Urothelium cell line (cell line): Measurements from ENCODE around the gene ADSS1.

Experiments used
- DNase-seq: peaks from one replicate; pipeline ENCODE4 v3.0.0; 2011; ENCODE audit warnings: low spot score, mixed read lengths
- FAIRE-seq: peaks from 2 replicates; lab custom pipeline; 2011; peaks lifted over from hg19 to GRCh38; lab: Jason Lieb, UNC

ADSS1 gene

GRCh38 chr14:104686624-104687517 lies 37.2 kb upstream of the ADSS1 start:
- FAIRE-seq, result no peak
- no peak for DNase-seq

DNA sequence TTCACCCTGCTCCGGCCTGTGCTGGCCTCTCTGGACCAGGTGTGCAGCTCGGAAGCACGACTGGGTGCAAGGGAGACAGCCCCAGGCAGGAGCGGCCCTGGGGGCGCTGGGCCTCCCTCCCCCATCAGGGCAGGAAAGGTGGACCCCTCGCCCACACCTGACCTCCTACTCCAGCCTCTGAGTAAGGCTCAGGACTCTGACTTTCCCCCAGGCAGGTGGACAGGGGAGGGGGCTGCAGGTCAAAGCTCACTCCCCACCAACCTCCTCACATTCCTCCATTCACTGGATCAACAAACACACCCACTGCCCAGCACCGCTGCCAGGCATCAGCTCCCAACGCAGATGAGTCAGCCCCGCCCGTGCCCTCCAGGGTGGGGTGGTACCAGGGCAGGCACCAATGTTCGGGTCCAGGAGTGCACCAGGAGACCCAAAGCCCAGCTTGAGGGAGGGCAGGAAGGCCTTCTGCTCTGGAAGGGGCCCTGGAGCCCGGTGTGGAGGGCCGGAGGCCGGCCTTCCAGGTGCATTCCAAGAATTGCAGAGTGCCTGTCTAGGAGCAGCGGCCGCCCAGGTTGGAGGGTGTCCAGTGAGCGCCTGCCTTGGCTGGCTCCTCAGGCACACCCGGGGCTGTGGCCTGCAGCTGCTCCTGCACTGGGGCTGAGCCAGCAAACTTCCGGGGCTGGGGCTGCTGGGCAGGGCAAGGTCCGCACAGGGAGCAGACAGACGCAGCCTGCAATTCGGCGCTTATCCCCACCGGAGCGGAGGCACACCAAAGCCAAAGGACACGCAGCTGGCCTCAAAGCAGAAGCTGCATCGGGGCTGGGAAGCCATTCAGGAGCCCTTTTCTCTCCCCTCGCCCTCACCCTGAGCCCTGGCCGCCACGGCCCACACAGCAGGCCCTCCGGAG lies 36.2 kb upstream of the ADSS1 start:
- peak; percentile 46 for FAIRE-seq
- peak; percentile 86 for DNase-seq

DNA sequence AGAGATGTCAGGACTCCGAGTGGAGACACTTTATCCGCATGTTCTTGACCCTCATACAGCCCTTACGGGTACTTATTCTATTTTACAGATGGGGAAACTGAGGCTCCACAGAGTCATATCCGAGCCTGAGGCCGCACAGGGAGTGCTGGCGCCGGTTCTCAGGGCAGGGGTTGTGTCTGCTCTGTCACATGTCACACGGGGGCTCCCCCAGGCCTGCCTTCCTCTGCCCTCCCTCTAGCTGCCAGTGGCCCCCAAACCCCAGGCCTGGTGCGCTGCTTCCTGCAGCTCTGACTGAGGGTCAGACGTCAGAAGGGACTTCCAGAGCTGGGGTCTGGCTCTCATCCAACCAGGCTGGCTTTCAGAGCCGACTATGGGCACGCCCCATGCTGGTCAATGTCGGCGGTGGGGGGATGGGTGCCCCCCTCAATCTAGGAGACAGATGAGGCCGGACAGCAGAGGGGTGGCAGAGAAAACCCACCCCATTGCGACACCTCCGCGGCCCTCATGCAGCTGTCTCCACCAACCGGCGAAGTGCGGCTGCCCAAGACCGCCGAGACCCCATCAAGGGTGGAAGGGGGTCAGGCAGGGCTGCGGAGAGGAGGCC lies 35.4 kb upstream of the ADSS1 start:
- DNase-seq (no peak), FAIRE-seq (no peak)

GRCh38 chr14:104689109-104689880 lies 34.7 kb upstream of the ADSS1 start, which contains the start of gene INF2:
Gene INF2 (plus strand): TSS chr14:104689618. CDS start chr14:104701366, 11,748 bp downstream.
- FAIRE-seq (no peak), DNase-seq (peak; percentile 81)

DNA sequence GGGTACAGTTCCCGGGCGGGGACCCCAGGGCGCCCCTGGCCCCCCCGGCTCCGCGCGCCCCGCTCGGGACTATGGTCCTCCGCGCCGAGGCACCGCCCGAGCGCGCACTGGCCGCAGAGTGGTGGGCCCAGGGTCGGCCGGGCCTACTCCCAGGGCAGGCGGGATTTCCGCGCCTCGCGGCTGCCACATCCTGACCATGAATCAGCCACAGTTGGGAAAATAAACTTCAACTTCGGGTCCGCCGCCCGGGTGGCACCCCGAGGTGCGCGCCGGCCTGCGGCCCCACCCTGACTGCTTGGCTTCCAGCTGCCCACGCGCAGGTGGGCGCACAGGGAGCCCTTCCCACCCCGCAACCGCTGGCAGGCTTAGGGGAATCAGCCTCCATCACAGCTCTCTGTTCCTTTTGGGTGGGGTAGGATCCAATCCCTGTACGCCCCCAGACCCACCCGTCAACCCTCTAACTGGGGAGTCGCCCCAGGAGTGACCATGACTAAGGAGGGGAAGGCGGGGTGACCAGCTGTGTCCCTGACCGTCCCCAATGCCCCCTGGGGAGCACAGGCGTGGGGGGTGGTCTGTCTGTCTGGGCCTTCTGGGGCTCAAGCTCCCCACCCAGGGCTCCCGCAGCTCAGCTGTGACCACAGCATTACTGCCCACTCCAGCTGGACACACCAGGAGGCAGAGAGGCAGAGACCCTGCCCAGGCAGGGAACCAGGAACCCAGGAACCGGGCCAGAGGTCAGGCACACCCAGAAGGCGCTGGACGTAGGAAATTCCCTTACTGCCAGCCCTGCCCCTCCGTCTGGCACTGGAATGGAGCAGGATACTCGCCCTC lies 33.9 kb upstream of the ADSS1 start:
- FAIRE-seq, result no peak

DNA sequence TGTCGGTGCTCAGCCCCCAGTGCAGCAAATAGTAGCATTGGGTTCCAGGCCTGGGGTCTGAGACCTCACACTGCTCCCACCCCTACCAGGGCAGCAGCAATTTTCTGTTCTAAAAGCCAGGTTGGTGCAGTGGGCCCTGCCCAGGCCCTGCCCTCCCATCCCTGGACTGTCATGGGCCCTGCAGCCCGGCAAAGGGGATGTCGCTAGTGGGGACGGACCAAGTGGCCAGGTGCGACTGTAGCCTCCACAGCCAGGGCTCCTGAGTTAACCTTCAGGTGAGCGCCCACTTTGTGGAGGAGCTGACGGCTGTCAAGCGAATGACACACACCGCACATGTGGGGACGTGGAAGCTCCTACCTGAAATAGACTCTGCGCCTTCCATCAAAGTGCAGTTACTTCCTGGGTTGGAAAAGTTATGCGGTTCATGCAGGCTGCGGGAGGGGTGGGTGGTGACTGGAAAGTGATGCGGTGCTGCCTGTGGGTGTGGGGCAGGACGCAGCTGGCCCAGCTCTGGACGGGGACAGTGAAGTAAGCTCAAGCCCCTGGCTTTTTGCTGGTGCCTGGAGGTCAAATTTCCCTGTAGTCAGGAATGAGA lies 33.1 kb upstream of the ADSS1 start:
- DNase-seq (no peak), FAIRE-seq (no peak)

More for the DNA sequence above, 33.9 kb upstream of the ADSS1 start:
- no peak for DNase-seq

GRCh38 chr14:104691546-104692260 lies 32.3 kb upstream of the ADSS1 start:
- no peak for FAIRE-seq
- no peak for DNase-seq

GRCh38 chr14:104692261-104692938 lies 31.6 kb upstream of the ADSS1 start:
- DNase-seq (no peak), FAIRE-seq (no peak)

DNA sequence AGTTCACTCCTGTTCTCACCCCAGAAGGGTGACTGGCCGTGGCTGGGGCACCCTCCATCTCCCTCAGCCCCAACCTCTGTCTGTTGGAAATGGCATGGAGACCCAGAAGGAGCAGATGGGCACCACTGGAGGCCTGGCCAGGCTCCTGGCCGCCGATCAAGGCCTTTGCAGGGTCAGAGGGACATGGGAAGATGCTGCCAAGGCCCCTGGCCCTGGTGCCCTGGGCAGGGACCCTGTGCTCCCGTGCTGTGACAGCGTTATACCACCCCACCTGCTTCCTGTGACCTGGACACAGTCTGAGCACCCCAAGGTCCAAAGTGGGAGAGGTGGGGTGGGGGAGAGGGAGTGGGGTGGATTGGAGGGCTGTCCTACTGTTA lies 31.1 kb upstream of the ADSS1 start:
- FAIRE-seq (no peak), DNase-seq (no peak)

- FAIRE-seq (no peak), DNase-seq (no peak)
Measured at GRCh38 chr14:104693482-104694431, 30.3 kb upstream of the ADSS1 start.

DNA sequence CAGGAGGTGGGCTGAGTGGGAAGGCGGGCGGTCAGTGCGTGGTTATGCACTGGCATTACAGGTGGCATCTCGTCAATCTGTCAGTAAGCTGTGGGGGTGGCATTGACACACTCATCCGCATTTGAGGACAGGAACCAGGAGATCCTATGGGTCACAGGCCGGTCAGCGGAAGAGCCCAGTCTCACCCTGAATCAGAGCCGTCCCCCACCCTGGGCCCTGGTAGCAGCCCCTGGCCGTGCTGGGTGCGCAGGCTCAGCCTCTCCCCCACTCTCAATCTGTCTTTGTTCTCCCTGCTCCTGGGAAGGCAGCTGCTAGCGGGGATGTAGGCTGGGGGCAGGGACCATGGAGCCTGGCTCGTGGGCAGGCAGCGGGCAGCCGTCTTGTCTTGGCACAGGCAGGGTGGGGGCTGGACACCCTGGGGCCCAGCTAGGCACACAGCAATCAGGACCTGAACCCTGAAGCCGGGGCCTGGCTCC lies 29.5 kb upstream of the ADSS1 start:
- no peak for FAIRE-seq
- DNase-seq, result no peak

GRCh38 chr14:104694991-104695659 lies 28.9 kb upstream of the ADSS1 start:
- DNase-seq (no peak), FAIRE-seq (no peak)

DNA sequence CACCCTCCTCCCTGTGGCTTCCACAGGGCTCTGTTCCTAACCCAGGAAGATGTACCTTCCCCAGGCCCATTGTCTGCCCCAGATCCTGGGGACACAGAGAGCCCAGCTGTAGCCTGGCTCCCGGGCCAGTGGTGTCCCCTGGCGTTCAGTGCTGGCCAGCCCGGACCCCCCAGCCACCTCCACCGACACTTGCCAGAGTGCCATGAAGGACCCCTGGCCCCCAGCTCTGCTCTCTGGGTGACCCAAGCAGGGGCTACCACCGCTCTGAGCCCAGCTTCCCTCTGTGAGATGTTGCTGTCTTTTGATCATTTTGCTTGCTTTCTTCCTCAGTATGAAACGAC lies 28.4 kb upstream of the ADSS1 start:
- FAIRE-seq, result no peak
- no peak for DNase-seq

DNA sequence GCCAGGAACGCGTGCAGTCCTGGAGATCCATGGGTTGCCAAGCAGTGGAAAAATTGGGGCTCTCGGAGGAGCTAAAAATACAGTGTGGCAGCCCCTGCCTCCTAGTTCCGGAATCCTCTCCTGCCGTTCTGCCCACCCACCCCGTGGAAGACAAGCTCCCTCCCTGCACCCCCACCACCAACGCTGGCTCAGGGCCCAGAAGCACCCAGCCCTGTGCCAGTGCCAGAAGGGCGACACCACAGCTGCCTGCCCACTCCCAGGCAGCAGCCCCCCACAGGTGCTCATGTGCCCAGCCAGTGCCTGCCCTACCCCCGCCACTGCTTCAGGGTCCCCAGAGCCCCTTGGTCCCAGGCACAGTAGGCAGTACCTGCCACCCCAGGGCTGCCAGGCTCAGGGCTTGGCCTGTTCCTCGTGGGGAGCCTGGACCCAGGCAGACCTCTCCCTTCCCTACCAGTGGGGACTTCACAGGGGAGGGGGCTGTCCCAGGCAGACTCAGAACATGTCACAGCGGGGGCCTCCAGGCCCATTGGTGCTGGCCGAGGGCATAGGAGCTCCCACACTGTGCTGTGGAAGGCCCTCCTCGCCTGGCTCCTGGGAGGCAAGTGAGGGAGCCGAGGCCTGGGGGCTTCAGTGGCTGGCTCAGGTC lies 27.2 kb upstream of the ADSS1 start:
- FAIRE-seq (no peak), DNase-seq (no peak)

- DNase-seq (no peak), FAIRE-seq (no peak)
Measured at GRCh38 chr14:104697317-104697703, 26.7 kb upstream of the ADSS1 start.
